Endodermal cell (in vitro differentiated cells): ENCODE data around the gene PRUNE2. TPM values are rescaled to one million over a fixed set of nuclear protein-coding genes. Genes with fewer than 3 reads are reported as not detected.

Experiments
- DNase-seq: peaks from one replicate; pipeline ENCODE4 v3.0.0-alpha.2; 2017
- H3K27ac ChIP-seq: 2 replicates; pipeline ENCODE4 v1.5.1; 2013; ENCODE audit warnings: mild to moderate bottlenecking, low read depth, low read length, moderate library complexity
- H3K27me3 ChIP-seq: 2 replicates; pipeline ENCODE4 v1.6.1; 2013; ENCODE audit warnings: mild to moderate bottlenecking, low read length, moderate library complexity; ENCODE audit not compliant: insufficient read depth, control insufficient read depth, poor library complexity, severe bottlenecking
- H3K36me3 ChIP-seq: 2 replicates; pipeline ENCODE4 v1.7.0; 2013; ENCODE audit warnings: mild to moderate bottlenecking, low read length, moderate library complexity; ENCODE audit not compliant: control insufficient read depth, insufficient read depth
- H3K4me1 ChIP-seq: one replicate; pipeline ENCODE4 v1.7.0; 2013; ENCODE audit warnings: low read length; ENCODE audit not compliant: control insufficient read depth, insufficient read depth
- H3K4me3 ChIP-seq: 2 replicates; pipeline ENCODE4 v1.5.1; 2013; ENCODE audit warnings: mild to moderate bottlenecking, low read length, moderate library complexity
- H3K9ac ChIP-seq: 2 replicates; pipeline ENCODE4 v1.6.1; 2013; ENCODE audit warnings: mild to moderate bottlenecking, low read length, moderate library complexity; ENCODE audit not compliant: poor library complexity, severe bottlenecking; ENCODE audit errors: extremely low read depth
- H3K9me3 ChIP-seq: 2 replicates; pipeline ENCODE4 v1.6.1; 2013; ENCODE audit warnings: mild to moderate bottlenecking, low read length, moderate library complexity; ENCODE audit not compliant: control insufficient read depth
- H3K27ac Mint-ChIP-seq: 2 replicates; pipeline ENCODE4 v1.8.0; 2020; ENCODE audit warnings: mixed read lengths
- H3K27me3 Mint-ChIP-seq: 2 replicates; pipeline ENCODE4 v1.8.0; 2021; ENCODE audit warnings: mild to moderate bottlenecking, mixed read lengths; ENCODE audit not compliant: insufficient read depth
- H3K36me3 Mint-ChIP-seq: 2 replicates; pipeline ENCODE4 v1.8.0; 2020; ENCODE audit warnings: low read depth, mixed read lengths
- H3K4me1 Mint-ChIP-seq: 2 replicates; pipeline ENCODE4 v1.8.0; 2020; ENCODE audit warnings: mixed read lengths
- H3K4me3 Mint-ChIP-seq: 2 replicates; pipeline ENCODE4 v1.8.0; 2020; ENCODE audit warnings: mild to moderate bottlenecking, moderate library complexity, mixed read lengths
- H3K9me3 Mint-ChIP-seq: 2 replicates; pipeline ENCODE4 v1.8.0; 2020; ENCODE audit warnings: mild to moderate bottlenecking, mixed read lengths
- WGBS, 2 experiments: methylation state at CpG; one replicate each; pipeline versions ENCODE4 v1.1.5 to v1.1.7; 2013; ENCODE audit warnings: missing lambda C conversion rate in 2 of 2, mixed read lengths in 1 of 2; ENCODE audit not compliant: insufficient coverage in 1 of 2, insufficient read length in 1 of 2; 5-methylcytosine and 5-hydroxymethylcytosine counted together
- total RNA-seq, 2 donors: library from RNA; stranded (reverse); fragmentation: NEBNext Ultra II Directional in 1 of 2; extraction: Animal tissue kit (Norgen Biotek cat#: 25700) in 1 of 2; gene quantifications; 2 replicates in 1 of 2; 3 replicates in 1 of 2; pipeline ENCODE4 v1.2.1, GENCODE V29; 2021
- TF ChIP-seq, protein P1 (sequence below): fragments of 200-600 bp; sonication (generic); conservative IDR thresholded peaks from 2 replicates; pipeline ENCODE4 v1.5.0; 2021; ENCODE audit warnings: antibody characterized with exemption, mild to moderate bottlenecking

The PRUNE2 gene
- total RNA-seq, 2 donors from 2014 or later: 4.1 to 6.8 TPM

DNA sequence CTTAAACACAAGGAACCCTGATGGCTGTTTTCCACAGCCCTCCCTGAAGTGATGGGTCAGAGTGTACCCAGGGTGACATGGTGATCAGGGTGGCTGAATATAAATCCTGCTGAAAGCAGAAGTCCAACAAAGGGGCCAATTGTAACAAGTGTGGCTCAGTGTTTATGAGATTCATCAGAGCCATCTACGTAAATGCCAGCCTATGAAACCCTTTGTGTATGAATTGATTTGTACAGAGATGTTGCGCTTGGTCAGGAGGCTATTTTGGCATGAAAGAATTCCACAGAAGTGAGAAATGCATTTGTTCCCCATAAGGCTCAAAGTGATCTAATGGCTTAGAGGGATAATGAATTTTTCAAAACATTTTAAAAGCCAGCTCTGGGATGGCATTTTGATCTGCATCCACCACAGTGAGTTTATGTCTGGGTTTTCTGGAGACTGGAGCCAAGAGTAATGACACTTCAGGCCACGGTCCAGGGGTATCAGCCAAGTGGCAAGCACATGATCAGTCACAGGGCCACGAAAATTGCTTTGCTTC is 12.4 kb downstream of the PRUNE2 start:
- TF ChIP-seq, protein P1, sequence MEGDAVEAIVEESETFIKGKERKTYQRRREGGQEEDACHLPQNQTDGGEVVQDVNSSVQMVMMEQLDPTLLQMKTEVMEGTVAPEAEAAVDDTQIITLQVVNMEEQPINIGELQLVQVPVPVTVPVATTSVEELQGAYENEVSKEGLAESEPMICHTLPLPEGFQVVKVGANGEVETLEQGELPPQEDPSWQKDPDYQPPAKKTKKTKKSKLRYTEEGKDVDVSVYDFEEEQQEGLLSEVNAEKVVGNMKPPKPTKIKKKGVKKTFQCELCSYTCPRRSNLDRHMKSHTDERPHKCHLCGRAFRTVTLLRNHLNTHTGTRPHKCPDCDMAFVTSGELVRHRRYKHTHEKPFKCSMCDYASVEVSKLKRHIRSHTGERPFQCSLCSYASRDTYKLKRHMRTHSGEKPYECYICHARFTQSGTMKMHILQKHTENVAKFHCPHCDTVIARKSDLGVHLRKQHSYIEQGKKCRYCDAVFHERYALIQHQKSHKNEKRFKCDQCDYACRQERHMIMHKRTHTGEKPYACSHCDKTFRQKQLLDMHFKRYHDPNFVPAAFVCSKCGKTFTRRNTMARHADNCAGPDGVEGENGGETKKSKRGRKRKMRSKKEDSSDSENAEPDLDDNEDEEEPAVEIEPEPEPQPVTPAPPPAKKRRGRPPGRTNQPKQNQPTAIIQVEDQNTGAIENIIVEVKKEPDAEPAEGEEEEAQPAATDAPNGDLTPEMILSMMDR: no peak
- H3K27me3 ChIP-seq: no peaks in the 10 kb centered on the region
- no peak overlapping the region for H3K9ac ChIP-seq
- no peaks in the 10 kb centered on the region for H3K9me3 Mint-ChIP-seq
- no peak overlapping the region for H3K4me3 Mint-ChIP-seq
- H3K27me3 Mint-ChIP-seq: peaks cover 1% of the 10 kb centered on the region
- 89 to 95% methylated on average over 2 to 4 of the region's 4 CpGs for WGBS, 2 experiments
- no peak overlapping the region for H3K4me3 ChIP-seq
- H3K4me1 ChIP-seq: no peaks in the 10 kb centered on the region
- H3K9me3 ChIP-seq: no peaks in the 10 kb centered on the region
- no peak overlapping the region for H3K27ac ChIP-seq
- no peaks in the 10 kb centered on the region for H3K4me1 Mint-ChIP-seq
- no peak for DNase-seq
- H3K36me3 Mint-ChIP-seq: no peaks in the 10 kb centered on the region
- H3K36me3 ChIP-seq: no peaks in the 10 kb centered on the region
- H3K27ac Mint-ChIP-seq: no peak overlapping the region

GRCh38 chr9:76891874-76892273 is 14.0 kb downstream of the PRUNE2 start:
- Histone ChIP-seq H3K9me3 (no peaks in the 10 kb centered on the region), H3K27ac (no peak overlapping the region), H3K27me3 (no peaks in the 10 kb centered on the region), H3K36me3 (no peaks in the 10 kb centered on the region), H3K9ac (no peak overlapping the region), H3K4me3 (no peak overlapping the region), H3K4me1 (no peaks in the 10 kb centered on the region)
- TF ChIP-seq, protein P1: no peak
- Mint-ChIP-seq H3K27ac (no peak overlapping the region), H3K4me3 (no peak overlapping the region), H3K9me3 (no peaks in the 10 kb centered on the region), H3K27me3 (peaks cover 1% of the 10 kb centered on the region), H3K36me3 (no peaks in the 10 kb centered on the region), H3K4me1 (no peaks in the 10 kb centered on the region)
- no peak for DNase-seq
- WGBS, 2 experiments: 88 to 97% methylated on average over 5 of the region's 5 CpGs

DNA sequence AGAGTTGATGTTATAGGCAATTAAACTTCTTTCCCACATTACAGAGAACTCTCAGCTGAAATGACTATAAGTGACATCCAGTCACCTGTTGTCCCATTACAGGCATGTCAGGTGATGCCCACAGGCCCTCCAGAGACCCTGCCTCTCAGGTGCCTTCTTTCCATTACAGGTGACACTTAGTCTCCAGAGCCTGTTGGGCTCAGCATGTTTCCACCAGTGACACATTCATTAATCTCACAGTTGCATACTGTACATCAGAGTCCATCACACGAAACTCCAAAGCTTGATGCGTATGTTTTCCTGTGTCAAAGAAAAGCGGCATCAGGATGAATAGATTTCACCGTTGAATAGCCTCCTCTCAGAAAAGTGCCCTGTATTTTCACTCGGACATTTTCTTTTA is 14.6 kb downstream of the PRUNE2 start:
- no peak overlapping the region for H3K27ac ChIP-seq
- TF ChIP-seq, protein P1: no peak
- H3K4me1 Mint-ChIP-seq: no peaks in the 10 kb centered on the region
- H3K4me3 ChIP-seq: no peak overlapping the region
- H3K9me3 ChIP-seq: no peaks in the 10 kb centered on the region
- H3K9ac ChIP-seq: no peak overlapping the region
- H3K27me3 ChIP-seq: no peaks in the 10 kb centered on the region
- WGBS, 2 experiments: 89 to 92% methylated on average over 5 of the region's 5 CpGs
- no peaks in the 10 kb centered on the region for H3K4me1 ChIP-seq
- no peaks in the 10 kb centered on the region for H3K36me3 Mint-ChIP-seq
- H3K27me3 Mint-ChIP-seq: peaks cover 1% of the 10 kb centered on the region
- no peaks in the 10 kb centered on the region for H3K36me3 ChIP-seq
- H3K4me3 Mint-ChIP-seq: no peak overlapping the region
- DNase-seq: no peak
- no peaks in the 10 kb centered on the region for H3K9me3 Mint-ChIP-seq
- H3K27ac Mint-ChIP-seq: no peak overlapping the region
